ENCODE measurements around the gene UBAP1L.
"Not testable (repeated sequence)": the region's sequence is repeated elsewhere in the genome, so short reads cannot be mapped to it uniquely, and the experiment has no call there.

The UBAP1L gene

GRCh38 chr15:65115086-65115485 is at the start of gene UBAP1L:
Gene UBAP1L (minus strand): TSS chr15:65115200. CDS start chr15:65106215, 8,985 bp downstream.
- no peak for DNase-seq (ENCODE audit: low spot score)

- no peak for DNase-seq (ENCODE audit: low spot score)
Measured at GRCh38 chr15:65164139-65164538, 49.1 kb upstream of the UBAP1L start.

- DNase-seq (ENCODE audit: low spot score), result no peak
Measured at GRCh38 chr15:65163041-65163440, 48.0 kb upstream of the UBAP1L start.

GRCh38 chr15:65156692-65157091 is 41.7 kb upstream of the UBAP1L start:
- no peak for DNase-seq (ENCODE audit: low spot score)

GRCh38 chr15:65154720-65155119 is 39.7 kb upstream of the UBAP1L start:
- no peak for DNase-seq (ENCODE audit: low spot score)

- no peak for DNase-seq (ENCODE audit: low spot score)
Measured at GRCh38 chr15:65147902-65148301, 32.9 kb upstream of the UBAP1L start.

- no peak for DNase-seq (ENCODE audit: low spot score)
Measured at GRCh38 chr15:65146438-65146837, 31.4 kb upstream of the UBAP1L start.

GRCh38 chr15:65138631-65139030 is 23.6 kb upstream of the UBAP1L start:
- DNase-seq (ENCODE audit: low spot score), result not testable (repeated sequence)

- not testable (repeated sequence) for DNase-seq (ENCODE audit: low spot score)
Measured at GRCh38 chr15:65137893-65138292, 22.9 kb upstream of the UBAP1L start.

- DNase-seq (ENCODE audit: low spot score), result not testable (repeated sequence)
Measured at GRCh38 chr15:65137089-65137488, 22.1 kb upstream of the UBAP1L start.

GRCh38 chr15:65134538-65134937 is 19.5 kb upstream of the UBAP1L start:
- DNase-seq (ENCODE audit: low spot score), result no peak

GRCh38 chr15:65133548-65134200 is 18.7 kb upstream of the UBAP1L start, which contains the start of gene PDCD7:
Gene PDCD7 (minus strand): TSS chr15:65133808. CDS start chr15:65133781, 27 bp downstream.
- DNase-seq (ENCODE audit: low spot score), result peak; percentile 96

- DNase-seq (ENCODE audit: low spot score), result peak; percentile 74
Measured at GRCh38 chr15:65132878-65133547, 18.0 kb upstream of the UBAP1L start.

- no peak for DNase-seq (ENCODE audit: low spot score)
Measured at GRCh38 chr15:65130941-65131340, 15.9 kb upstream of the UBAP1L start.

GRCh38 chr15:65115542-65115941 is 542 bp upstream of the UBAP1L start:
- DNase-seq (ENCODE audit: low spot score), result no peak

GRCh38 chr15:65110676-65111292 is 4.2 kb downstream of the UBAP1L start:
- DNase-seq (ENCODE audit: low spot score), result peak; percentile 41

- no peak for DNase-seq (ENCODE audit: low spot score)
Measured at GRCh38 chr15:65106011-65106590, 8.9 kb downstream of the UBAP1L start.

- DNase-seq (ENCODE audit: low spot score), result no peak
Measured at GRCh38 chr15:65105038-65105437, 10.0 kb downstream of the UBAP1L start.

- DNase-seq (ENCODE audit: low spot score), result no peak
Measured at GRCh38 chr15:65102912-65103311, 12.1 kb downstream of the UBAP1L start.

- DNase-seq (ENCODE audit: low spot score), result no peak
Measured at GRCh38 chr15:65101891-65102708, 12.9 kb downstream of the UBAP1L start.

GRCh38 chr15:65101411-65101890 is 13.5 kb downstream of the UBAP1L start:
- peak; percentile 68 for DNase-seq (ENCODE audit: low spot score)

GRCh38 chr15:65100442-65100841 is 14.6 kb downstream of the UBAP1L start:
- DNase-seq (ENCODE audit: low spot score), result no peak
